K562 (cell line): ENCODE results near the gene KBTBD12. TPM values are rescaled to one million over a fixed set of nuclear protein-coding genes. Genes with fewer than 3 reads are reported as not detected.

Experiments used
- ATAC-seq: fragments of 200-7000 bp; cut with Tn5 transposase; 3 replicates; pipeline ENCODE4 v1.9.1; 2020; ENCODE audit warnings: moderate library complexity
- BruUV-seq: library from RNA; stranded (reverse); fragments of 400-500 nt; replicated peaks from 2 replicates; lab custom pipeline; 2021; lab: Mats Ljungman, UMichigan
- CTCF ChIA-PET: fragments of 300-600 bp; formaldehyde crosslinking; extraction: SDS; loops from one replicate; lab custom pipeline; 2021; ENCODE audit warnings: low intra/inter-chr PET ratio; lab: Yijun Ruan, JAX
- POLR2A ChIA-PET: fragments of 300-600, 350-650 bp; sonication (Branson Sonifier 250); formaldehyde crosslinking; extraction: SDS; loops from one replicate; lab custom pipeline; 2021; ENCODE audit warnings: antibody characterized with exemption, inconsistent platforms; lab: Yijun Ruan, JAX
- DNase-seq, 4 experiments: peaks; one replicate each; pipeline versions ENCODE4 v3.0.0 to v3.0.0-alpha.2; 2011 to 2018; ENCODE audit warnings: low spot score in 3 of 4, mixed read lengths in 3 of 4; ENCODE audit errors: extremely low read depth in 1 of 4
- FAIRE-seq: peaks from 2 replicates; lab custom pipeline; 2011; peaks lifted over from hg19 to GRCh38; lab: Jason Lieb, UNC
- H2AFZ ChIP-seq: 2 replicates; pipeline ENCODE4 v1.6.0; 2011; ENCODE audit warnings: low read depth, low read length, control low read depth, inconsistent platforms
- H3K27ac ChIP-seq: fragments of 200-600 bp; 3 replicates; pipeline ENCODE4 v1.8.0; 2011; ENCODE audit warnings: low read depth, mild to moderate bottlenecking, control low read depth, inconsistent platforms, low read length, moderate library complexity, mixed read lengths; ENCODE audit errors: extremely low read depth
- H3K27me3 ChIP-seq, 2 experiments: fragments of 300-600 bp in 1 of 2; 2 replicates in 1 of 2; 3 replicates in 1 of 2; pipeline versions ENCODE4 v1.6.0 to v1.8.0; 2011; ENCODE audit warnings: inconsistent platforms in 2 of 2, low read length in 2 of 2, mild to moderate bottlenecking in 1 of 2, mixed read lengths in 1 of 2, moderate library complexity in 1 of 2; ENCODE audit not compliant: control insufficient read depth in 2 of 2, insufficient read depth in 2 of 2
- H3K36me3 ChIP-seq: fragments of 300-600 bp; 3 replicates; pipeline ENCODE4 v1.8.0; 2011; ENCODE audit warnings: mild to moderate bottlenecking, low read length, inconsistent platforms; ENCODE audit not compliant: control insufficient read depth, insufficient read depth
- H3K4me1 ChIP-seq, 2 experiments: fragments of 200-600 bp in 1 of 2; replicated peaks in 1 of 2; 2 replicates in 1 of 2; 3 replicates in 1 of 2; pipeline versions ENCODE4 v1.5.1 to v1.8.0; 2011; ENCODE audit warnings: inconsistent platforms in 2 of 2, low read length in 2 of 2, mild to moderate bottlenecking in 1 of 2, mixed read lengths in 1 of 2, moderate library complexity in 1 of 2; ENCODE audit not compliant: control insufficient read depth in 2 of 2, insufficient read depth in 2 of 2
- H3K4me2 ChIP-seq: 2 replicates; pipeline ENCODE4 v1.6.1; 2011; ENCODE audit warnings: low read length, control low read depth, inconsistent platforms, mixed read lengths; ENCODE audit not compliant: insufficient read depth
- H3K4me3 ChIP-seq: fragments of 200-600 bp; sonication (generic), shearing (Covaris generic); 2 replicates; pipeline ENCODE4 v1.5.1; 2016; ENCODE audit warnings: control low read depth, inconsistent platforms
- H3K79me2 ChIP-seq: fragments of 200-600 bp; 3 replicates; pipeline ENCODE4 v1.8.0; 2011; ENCODE audit warnings: low read length, inconsistent platforms; ENCODE audit not compliant: control insufficient read depth, insufficient read depth
- H3K9ac ChIP-seq, 2 experiments: 2 replicates each; pipeline versions ENCODE4 v1.6.0 to v1.6.1; 2011; ENCODE audit warnings: low read depth in 2 of 2, low read length in 2 of 2, control low read depth in 1 of 2, inconsistent platforms in 1 of 2, mild to moderate bottlenecking in 1 of 2, mixed read lengths in 1 of 2; ENCODE audit not compliant: insufficient read depth in 1 of 2
- H3K9me1 ChIP-seq: one replicate; pipeline ENCODE4 v1.6.0; 2011; ENCODE audit warnings: inconsistent platforms, mild to moderate bottlenecking, low read length, moderate library complexity; ENCODE audit not compliant: control insufficient read depth, insufficient read depth
- H3K9me3 ChIP-seq: replicated peaks from 2 replicates; pipeline ENCODE4 v1.5.1; 2011; ENCODE audit warnings: low read depth, low read length, inconsistent platforms; ENCODE audit not compliant: control insufficient read depth, insufficient read depth
- H4K20me1 ChIP-seq: replicated peaks from 2 replicates; pipeline ENCODE4 v1.6.1; 2011; ENCODE audit warnings: low read length, inconsistent platforms, mixed read lengths; ENCODE audit not compliant: control insufficient read depth, insufficient read depth
- FOXP1 ChIP-seq: sonication (generic); formaldehyde crosslinking; IDR thresholded peaks from 2 replicates; pipeline ENCODE4 v1.8.0; 2022; ENCODE audit warnings: mild to moderate bottlenecking, missing genetic modification reagents
- HMBOX1 ChIP-seq: sonication (generic); IDR thresholded peaks from 2 replicates; pipeline ENCODE4 v1.6.1; 2016
- KLF13 ChIP-seq: fragments of 450-650 bp; IDR thresholded peaks from 2 replicates; pipeline ENCODE4 v1.6.1; 2016; ENCODE audit warnings: missing genetic modification characterization, low read depth, mild to moderate bottlenecking, missing compliant biosample characterization, moderate library complexity, borderline replicate concordance
- L3MBTL2 ChIP-seq: fragments of 450-650 bp; IDR thresholded peaks from 2 replicates; pipeline ENCODE4 v1.6.1; 2016; ENCODE audit warnings: mild to moderate bottlenecking, moderate library complexity
- PHF21A ChIP-seq: fragments of 450-650 bp; IDR thresholded peaks from 2 replicates; pipeline ENCODE4 v1.6.1; 2017; ENCODE audit warnings: low read depth, borderline replicate concordance
- PTBP1 ChIP-seq: fragments of 200-400 bp; formaldehyde crosslinking; IDR thresholded peaks from 2 replicates; pipeline ENCODE4 v1.6.1; 2017; ENCODE audit warnings: low read depth, low read length
- RBM17 ChIP-seq: fragments of 200-400 bp; formaldehyde crosslinking; IDR thresholded peaks from 2 replicates; pipeline ENCODE4 v1.6.1; 2017; ENCODE audit warnings: low read depth, mild to moderate bottlenecking, low read length, borderline replicate concordance
- SUPT5H ChIP-seq: fragments of 450-650 bp; IDR thresholded peaks from 2 replicates; pipeline ENCODE4 v1.6.1; 2016
- TCFL5 ChIP-seq: fragments of 250-450 bp; sonication (Bioruptor Pico); conservative IDR thresholded peaks from 2 replicates; pipeline ENCODE4 v1.6.1; 2021; ENCODE audit warnings: mild to moderate bottlenecking, moderate library complexity, matching md5 sums
- ZNF12 ChIP-seq: sonication (generic); formaldehyde crosslinking; IDR thresholded peaks from 2 replicates; pipeline ENCODE4 v1.4.0; 2020; ENCODE audit warnings: mild to moderate bottlenecking, missing genetic modification reagents
- whole genome bisulfite sequencing: fragments of 100-300 bp; shearing (Covaris generic); methylation state at CpG from one replicate; pipeline ENCODE4 v1.1.6; 2016; ENCODE audit warnings: low coverage, mixed read lengths; ENCODE audit not compliant: insufficient coverage; ENCODE audit errors: missing lambda C conversion rate; 5-methylcytosine and 5-hydroxymethylcytosine counted together
- in situ Hi-C: fragments of 300-500 bp; cut with MboI; formaldehyde crosslinking; loops from 4 replicates; pipeline ENCODE4 v1.15.0; 2018; ENCODE audit warnings: inconsistent platforms, mixed read lengths
- intact Hi-C: fragments of 100-400 bp; cut with micrococcal nuclease; formaldehyde crosslinking; loops from 2 replicates; pipeline ENCODE4 v1.14.2; 2022
- polyA plus RNA-seq, 8 experiments: library from polyadenylated mRNA; depleted of rRNA in 4 of 8; stranded (reverse) in 5 of 8; unstranded in 3 of 8; fragments of >200 nt; fragmentation: Nextera tagmentation in 2 of 8; fragmentation: Illumina TruSeq in 1 of 8; extraction: Ambion mirVana in 2 of 8; extraction: Trizol in 1 of 8; gene quantifications; 2 replicates each; pipeline versions ENCODE4 v1.2.1 to v1.2.3, GENCODE V29; 2011 to 2014; ENCODE audit warnings: inconsistent platforms in 1 of 8, missing spikeins in 1 of 8
- total RNA-seq, 7 experiments: library from RNA; depleted of rRNA in 6 of 7; stranded (reverse); fragments of >200 nt in 6 of 7; fragmentation: Illumina TruSeq in 2 of 7; extraction: Trizol in 2 of 7; gene quantifications; 2 replicates each; pipeline versions ENCODE4 v1.2.1 to v1.2.3, GENCODE V29; 2011 to 2021; ENCODE audit warnings: low replicate concordance in 1 of 7
- TF ChIP-seq, protein P1 (sequence below): fragments of 250-450 bp; sonication (Bioruptor Pico); IDR thresholded peaks from 2 replicates; pipeline ENCODE4 v1.4.0; 2020; ENCODE audit warnings: mild to moderate bottlenecking, moderate library complexity, borderline replicate concordance
- TF ChIP-seq, protein P2 (sequence below): fragments of 150-350 bp; conservative IDR thresholded peaks from 2 replicates; pipeline ENCODE4 v1.6.1; 2014; ENCODE audit warnings: low read length
- TF ChIP-seq, protein P3 (sequence below), 2 experiments: fragments of 450-650 bp; IDR thresholded peaks; 2 replicates each; pipeline ENCODE4 v1.6.1; 2016

The KBTBD12 gene
- total and polyA plus RNA-seq, 9 of the 15 experiments (the other 6 are each of a cell fraction or from before 2014, with no cell fraction given) = not detected

- intact Hi-C loops (no loop called here), in situ Hi-C loops (no loop called here)
- no peaks in the 10 kb centered on the region for H3K36me3 ChIP-seq
- no peak overlapping the region for H3K4me2 ChIP-seq
- no peaks in the 10 kb centered on the region for H3K4me1 ChIP-seq
- 10% methylated on average over 1 of the region's 1 CpG for WGBS
- no peak overlapping the region for H3K9ac ChIP-seq
- H2AFZ ChIP-seq = no peak overlapping the region
- TF ChIP-seq L3MBTL2 (no peak), PHF21A (no peak), PTBP1 (no peak), FOXP1 (CRISPR knock-in tag) (no peak), TCFL5 (CRISPR knock-in tag) (no peak), SUPT5H (no peak), KLF13 (tag) (no peak), HMBOX1 (no peak), RBM17 (no peak), ZNF12 (CRISPR knock-in tag) (no peak)
- TF ChIP-seq, protein P1, sequence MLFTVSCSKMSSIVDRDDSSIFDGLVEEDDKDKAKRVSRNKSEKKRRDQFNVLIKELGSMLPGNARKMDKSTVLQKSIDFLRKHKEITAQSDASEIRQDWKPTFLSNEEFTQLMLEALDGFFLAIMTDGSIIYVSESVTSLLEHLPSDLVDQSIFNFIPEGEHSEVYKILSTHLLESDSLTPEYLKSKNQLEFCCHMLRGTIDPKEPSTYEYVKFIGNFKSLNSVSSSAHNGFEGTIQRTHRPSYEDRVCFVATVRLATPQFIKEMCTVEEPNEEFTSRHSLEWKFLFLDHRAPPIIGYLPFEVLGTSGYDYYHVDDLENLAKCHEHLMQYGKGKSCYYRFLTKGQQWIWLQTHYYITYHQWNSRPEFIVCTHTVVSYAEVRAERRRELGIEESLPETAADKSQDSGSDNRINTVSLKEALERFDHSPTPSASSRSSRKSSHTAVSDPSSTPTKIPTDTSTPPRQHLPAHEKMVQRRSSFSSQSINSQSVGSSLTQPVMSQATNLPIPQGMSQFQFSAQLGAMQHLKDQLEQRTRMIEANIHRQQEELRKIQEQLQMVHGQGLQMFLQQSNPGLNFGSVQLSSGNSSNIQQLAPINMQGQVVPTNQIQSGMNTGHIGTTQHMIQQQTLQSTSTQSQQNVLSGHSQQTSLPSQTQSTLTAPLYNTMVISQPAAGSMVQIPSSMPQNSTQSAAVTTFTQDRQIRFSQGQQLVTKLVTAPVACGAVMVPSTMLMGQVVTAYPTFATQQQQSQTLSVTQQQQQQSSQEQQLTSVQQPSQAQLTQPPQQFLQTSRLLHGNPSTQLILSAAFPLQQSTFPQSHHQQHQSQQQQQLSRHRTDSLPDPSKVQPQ (CRISPR knock-in tag) = no peak
- TF ChIP-seq, protein P2, sequence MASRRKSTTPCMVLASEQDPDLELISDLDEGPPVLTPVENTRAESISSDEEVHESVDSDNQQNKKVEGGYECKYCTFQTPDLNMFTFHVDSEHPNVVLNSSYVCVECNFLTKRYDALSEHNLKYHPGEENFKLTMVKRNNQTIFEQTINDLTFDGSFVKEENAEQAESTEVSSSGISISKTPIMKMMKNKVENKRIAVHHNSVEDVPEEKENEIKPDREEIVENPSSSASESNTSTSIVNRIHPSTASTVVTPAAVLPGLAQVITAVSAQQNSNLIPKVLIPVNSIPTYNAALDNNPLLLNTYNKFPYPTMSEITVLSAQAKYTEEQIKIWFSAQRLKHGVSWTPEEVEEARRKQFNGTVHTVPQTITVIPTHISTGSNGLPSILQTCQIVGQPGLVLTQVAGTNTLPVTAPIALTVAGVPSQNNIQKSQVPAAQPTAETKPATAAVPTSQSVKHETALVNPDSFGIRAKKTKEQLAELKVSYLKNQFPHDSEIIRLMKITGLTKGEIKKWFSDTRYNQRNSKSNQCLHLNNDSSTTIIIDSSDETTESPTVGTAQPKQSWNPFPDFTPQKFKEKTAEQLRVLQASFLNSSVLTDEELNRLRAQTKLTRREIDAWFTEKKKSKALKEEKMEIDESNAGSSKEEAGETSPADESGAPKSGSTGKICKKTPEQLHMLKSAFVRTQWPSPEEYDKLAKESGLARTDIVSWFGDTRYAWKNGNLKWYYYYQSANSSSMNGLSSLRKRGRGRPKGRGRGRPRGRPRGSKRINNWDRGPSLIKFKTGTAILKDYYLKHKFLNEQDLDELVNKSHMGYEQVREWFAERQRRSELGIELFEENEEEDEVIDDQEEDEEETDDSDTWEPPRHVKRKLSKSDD = no peak
- TF ChIP-seq, protein P3, sequence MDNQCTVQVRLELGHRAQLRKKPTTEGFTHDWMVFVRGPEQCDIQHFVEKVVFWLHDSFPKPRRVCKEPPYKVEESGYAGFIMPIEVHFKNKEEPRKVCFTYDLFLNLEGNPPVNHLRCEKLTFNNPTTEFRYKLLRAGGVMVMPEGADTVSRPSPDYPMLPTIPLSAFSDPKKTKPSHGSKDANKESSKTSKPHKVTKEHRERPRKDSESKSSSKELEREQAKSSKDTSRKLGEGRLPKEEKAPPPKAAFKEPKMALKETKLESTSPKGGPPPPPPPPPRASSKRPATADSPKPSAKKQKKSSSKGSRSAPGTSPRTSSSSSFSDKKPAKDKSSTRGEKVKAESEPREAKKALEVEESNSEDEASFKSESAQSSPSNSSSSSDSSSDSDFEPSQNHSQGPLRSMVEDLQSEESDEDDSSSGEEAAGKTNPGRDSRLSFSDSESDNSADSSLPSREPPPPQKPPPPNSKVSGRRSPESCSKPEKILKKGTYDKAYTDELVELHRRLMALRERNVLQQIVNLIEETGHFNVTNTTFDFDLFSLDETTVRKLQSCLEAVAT (IDR thresholded peaks at IDR 0.05) = no peak
- BruUV-seq = no TSS peak
- H3K27me3 ChIP-seq = peaks cover 3 to 9% of the 10 kb centered on the region in 2 experiments; a peak in 4 of 5 replicates
- ATAC-seq = no peak
- ChIA-PET POLR2A (no interaction called here), CTCF (no interaction called here)
- no peaks in the 10 kb centered on the region for H4K20me1 ChIP-seq
- no peak overlapping the region for H3K27ac ChIP-seq
- DNase-seq = no peak
- no peak for FAIRE-seq
- no peaks in the 10 kb centered on the region for H3K9me1 ChIP-seq
- H3K9me3 ChIP-seq = no peaks in the 10 kb centered on the region
- no peaks in the 10 kb centered on the region for H3K79me2 ChIP-seq
- H3K4me3 ChIP-seq = no peak overlapping the region
Observed at GRCh38 chr3:128036119-128036518, 121.1 kb downstream of the KBTBD12 start.
